ENCODE results near the gene KCNH2. TPM values are rescaled to one million over a fixed set of nuclear protein-coding genes. Genes with fewer than 3 reads are reported as not detected.

Gene KCNH2
- total and polyA plus RNA-seq, 2 of the 13 experiments (the other 11 are each of a cell fraction or from before 2014, with no cell fraction given), result 0.09 to 0.11 TPM

DNA sequence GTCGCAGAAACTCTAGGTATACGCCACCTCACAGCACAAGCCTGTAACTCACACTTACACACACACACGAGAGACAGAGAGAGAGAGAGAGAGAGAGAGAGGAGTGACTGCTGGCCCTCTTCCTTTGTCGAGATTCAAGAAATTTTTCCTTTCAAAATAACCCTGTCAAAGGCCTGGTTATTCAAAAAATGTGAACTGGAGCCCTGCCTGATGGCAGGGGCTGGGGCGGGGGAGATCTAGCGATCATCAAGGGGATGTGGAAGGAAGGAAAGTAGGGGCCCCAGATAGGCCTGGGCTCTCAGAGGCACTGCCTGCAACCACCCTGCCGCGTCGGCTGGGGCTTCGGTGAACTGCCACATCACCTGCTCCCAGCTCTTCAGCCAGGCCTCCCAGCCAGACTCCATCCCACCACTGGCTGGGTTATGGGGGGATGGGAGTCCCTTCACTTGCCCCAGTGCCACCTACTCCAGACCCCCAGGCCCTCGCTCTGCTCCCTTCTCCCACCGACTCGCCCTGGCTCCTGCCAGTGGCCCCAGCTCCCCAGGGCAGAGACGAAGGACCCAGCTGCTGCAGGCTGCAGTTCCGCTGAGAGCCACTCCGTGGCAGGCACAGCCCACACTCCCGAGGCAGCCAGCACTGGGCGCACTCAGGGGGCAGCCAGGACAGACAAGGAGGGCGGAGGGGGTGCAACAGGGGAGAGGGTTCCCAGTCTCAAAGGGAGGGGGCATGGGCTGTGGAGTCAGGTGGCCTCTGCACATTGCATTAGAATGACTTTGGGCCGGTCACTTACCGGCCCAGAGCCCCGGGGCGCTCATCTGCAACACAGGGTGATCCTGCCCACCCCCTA is 15.3 kb downstream of the KCNH2 start (continued):
- TF ChIP-seq, protein P1, sequence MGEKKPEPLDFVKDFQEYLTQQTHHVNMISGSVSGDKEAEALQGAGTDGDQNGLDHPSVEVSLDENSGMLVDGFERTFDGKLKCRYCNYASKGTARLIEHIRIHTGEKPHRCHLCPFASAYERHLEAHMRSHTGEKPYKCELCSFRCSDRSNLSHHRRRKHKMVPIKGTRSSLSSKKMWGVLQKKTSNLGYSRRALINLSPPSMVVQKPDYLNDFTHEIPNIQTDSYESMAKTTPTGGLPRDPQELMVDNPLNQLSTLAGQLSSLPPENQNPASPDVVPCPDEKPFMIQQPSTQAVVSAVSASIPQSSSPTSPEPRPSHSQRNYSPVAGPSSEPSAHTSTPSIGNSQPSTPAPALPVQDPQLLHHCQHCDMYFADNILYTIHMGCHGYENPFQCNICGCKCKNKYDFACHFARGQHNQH (CRISPR knock-in tag; IDR thresholded peaks at IDR 0.05), result no peak
- TF ChIP-seq HOXA9 (CRISPR knock-in tag; IDR thresholded peaks at IDR 0.05; ENCODE audit: borderline replicate concordance), result no peak
- TF ChIP-seq TOE1 (CRISPR knock-in tag; IDR thresholded peaks at IDR 0.05), result no peak
- TF ChIP-seq ZNF570 (CRISPR knock-in tag; IDR thresholded peaks at IDR 0.05; ENCODE audit: borderline replicate concordance), result no peak
- 0 out of 2 replicates have a peak, but pooled peaks have one; percentile 27 for TF ChIP-seq RXRA (CRISPR knock-in tag; IDR thresholded peaks at IDR 0.05)
- TF ChIP-seq, protein P2, sequence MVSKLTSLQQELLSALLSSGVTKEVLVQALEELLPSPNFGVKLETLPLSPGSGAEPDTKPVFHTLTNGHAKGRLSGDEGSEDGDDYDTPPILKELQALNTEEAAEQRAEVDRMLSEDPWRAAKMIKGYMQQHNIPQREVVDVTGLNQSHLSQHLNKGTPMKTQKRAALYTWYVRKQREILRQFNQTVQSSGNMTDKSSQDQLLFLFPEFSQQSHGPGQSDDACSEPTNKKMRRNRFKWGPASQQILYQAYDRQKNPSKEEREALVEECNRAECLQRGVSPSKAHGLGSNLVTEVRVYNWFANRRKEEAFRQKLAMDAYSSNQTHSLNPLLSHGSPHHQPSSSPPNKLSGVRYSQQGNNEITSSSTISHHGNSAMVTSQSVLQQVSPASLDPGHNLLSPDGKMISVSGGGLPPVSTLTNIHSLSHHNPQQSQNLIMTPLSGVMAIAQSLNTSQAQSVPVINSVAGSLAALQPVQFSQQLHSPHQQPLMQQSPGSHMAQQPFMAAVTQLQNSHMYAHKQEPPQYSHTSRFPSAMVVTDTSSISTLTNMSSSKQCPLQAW (CRISPR knock-in tag; IDR thresholded peaks at IDR 0.05), result 0 out of 2 replicates have a peak, but pooled peaks have one; percentile 33
- TF ChIP-seq, protein P3, sequence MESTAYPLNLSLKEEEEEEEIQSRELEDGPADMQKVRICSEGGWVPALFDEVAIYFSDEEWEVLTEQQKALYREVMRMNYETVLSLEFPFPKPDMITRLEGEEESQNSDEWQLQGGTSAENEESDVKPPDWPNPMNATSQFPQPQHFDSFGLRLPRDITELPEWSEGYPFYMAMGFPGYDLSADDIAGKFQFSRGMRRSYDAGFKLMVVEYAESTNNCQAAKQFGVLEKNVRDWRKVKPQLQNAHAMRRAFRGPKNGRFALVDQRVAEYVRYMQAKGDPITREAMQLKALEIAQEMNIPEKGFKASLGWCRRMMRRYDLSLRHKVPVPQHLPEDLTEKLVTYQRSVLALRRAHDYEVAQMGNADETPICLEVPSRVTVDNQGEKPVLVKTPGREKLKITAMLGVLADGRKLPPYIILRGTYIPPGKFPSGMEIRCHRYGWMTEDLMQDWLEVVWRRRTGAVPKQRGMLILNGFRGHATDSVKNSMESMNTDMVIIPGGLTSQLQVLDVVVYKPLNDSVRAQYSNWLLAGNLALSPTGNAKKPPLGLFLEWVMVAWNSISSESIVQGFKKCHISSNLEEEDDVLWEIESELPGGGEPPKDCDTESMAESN (CRISPR knock-in tag; conservative IDR thresholded peaks at IDR 0.05), result no peak
- no peak for TF ChIP-seq EP300 (IDR thresholded peaks at IDR 0.05; ENCODE audit: low read depth in 2 of 2, low read length in 2 of 2)
- no peak for TF ChIP-seq EP300 (CRISPR knock-in tag; IDR thresholded peaks at IDR 0.05; ENCODE audit: borderline replicate concordance)
- TF ChIP-seq HIVEP1 (CRISPR knock-in tag; IDR thresholded peaks at IDR 0.05), result no peak
- TF ChIP-seq NRL (CRISPR knock-in tag; IDR thresholded peaks at IDR 0.05; ENCODE audit: borderline replicate concordance), result 0 out of 2 replicates have a peak, but pooled peaks have one; percentile 50
- TF ChIP-seq ZNF333 (CRISPR knock-in tag; IDR thresholded peaks at IDR 0.05; ENCODE audit: borderline replicate concordance), result no peak
- no peak for TF ChIP-seq FOXM1 (CRISPR knock-in tag; IDR thresholded peaks at IDR 0.05)
- TF ChIP-seq KLF9 (CRISPR knock-in tag; IDR thresholded peaks at IDR 0.05; ENCODE audit: low read depth), result no peak
- TF ChIP-seq SUZ12 (IDR thresholded peaks at IDR 0.05; ENCODE audit: low read depth, low read length), result no peak
- TF ChIP-seq ATF1 (CRISPR knock-in tag; IDR thresholded peaks at IDR 0.05), result no peak
- no peak for TF ChIP-seq ZNF451 (CRISPR knock-in tag; IDR thresholded peaks at IDR 0.05)
- no peak for TF ChIP-seq ZNF777 (CRISPR knock-in tag; IDR thresholded peaks at IDR 0.05)
- no peak for TF ChIP-seq ZNF619 (CRISPR knock-in tag; IDR thresholded peaks at IDR 0.05)
- TF ChIP-seq HOXA3 (CRISPR knock-in tag; IDR thresholded peaks at IDR 0.05), result no peak
- no peak for TF ChIP-seq CCAR2 (optimal IDR thresholded peaks at IDR 0.05; ENCODE audit: low read depth, low read length)
- TF ChIP-seq, protein P4, sequence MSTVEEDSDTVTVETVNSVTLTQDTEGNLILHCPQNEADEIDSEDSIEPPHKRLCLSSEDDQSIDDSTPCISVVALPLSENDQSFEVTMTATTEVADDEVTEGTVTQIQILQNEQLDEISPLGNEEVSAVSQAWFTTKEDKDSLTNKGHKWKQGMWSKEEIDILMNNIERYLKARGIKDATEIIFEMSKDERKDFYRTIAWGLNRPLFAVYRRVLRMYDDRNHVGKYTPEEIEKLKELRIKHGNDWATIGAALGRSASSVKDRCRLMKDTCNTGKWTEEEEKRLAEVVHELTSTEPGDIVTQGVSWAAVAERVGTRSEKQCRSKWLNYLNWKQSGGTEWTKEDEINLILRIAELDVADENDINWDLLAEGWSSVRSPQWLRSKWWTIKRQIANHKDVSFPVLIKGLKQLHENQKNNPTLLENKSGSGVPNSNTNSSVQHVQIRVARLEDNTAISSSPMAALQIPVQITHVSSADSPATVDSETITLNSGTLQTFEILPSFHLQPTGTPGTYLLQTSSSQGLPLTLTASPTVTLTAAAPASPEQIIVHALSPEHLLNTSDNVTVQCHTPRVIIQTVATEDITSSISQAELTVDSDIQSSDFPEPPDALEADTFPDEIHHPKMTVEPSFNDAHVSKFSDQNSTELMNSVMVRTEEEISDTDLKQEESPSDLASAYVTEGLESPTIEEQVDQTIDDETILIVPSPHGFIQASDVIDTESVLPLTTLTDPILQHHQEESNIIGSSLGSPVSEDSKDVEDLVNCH (CRISPR knock-in tag; IDR thresholded peaks at IDR 0.05), result no peak

Measured in HepG2 (cell line).